Caco-2 (cell line): ENCODE results near the gene TRPM5. TPM values are rescaled to one million over a fixed set of nuclear protein-coding genes. Genes with fewer than 3 reads are reported as not detected.
A peak's percentile ranks its signal among the peaks of the same experiment; 100 is the strongest.

Experiments
- BruUV-seq: library from RNA; stranded (reverse); fragments of 400-500 nt; replicated peaks from 2 replicates; lab custom pipeline; 2021; lab: Mats Ljungman, UMichigan
- CTCF ChIA-PET: fragments of 300-600 bp; sonication (Branson Sonifier 250); formaldehyde crosslinking; loops from one replicate; lab custom pipeline; 2022; ENCODE audit warnings: antibody characterized with exemption; lab: Charles Lee
- POLR2A ChIA-PET: fragments of 300-600 bp; sonication (Branson Sonifier 250); formaldehyde crosslinking; loops from one replicate; lab custom pipeline; 2022; ENCODE audit warnings: antibody characterized with exemption; lab: Charles Lee
- DNase-seq, 2 experiments: peaks; one replicate each; pipeline versions ENCODE4 v3.0.0 to v3.0.0-alpha.2; 2020 to 2022
- H3K27me3 ChIP-seq: replicated peaks from 2 replicates; pipeline ENCODE4 v1.6.0; 2011; ENCODE audit warnings: low read length; ENCODE audit not compliant: control insufficient read depth, insufficient read depth
- H3K36me3 ChIP-seq: 2 replicates; pipeline ENCODE4 v1.5.1; 2011; ENCODE audit warnings: low read length; ENCODE audit not compliant: control insufficient read depth, insufficient read depth
- H3K4me1 ChIP-seq: fragments of 250-450 bp; sonication (Bioruptor Pico); 2 replicates; pipeline ENCODE4 v1.5.1; 2020; ENCODE audit warnings: mild to moderate bottlenecking
- H3K4me3 ChIP-seq: 2 replicates; pipeline ENCODE4 v1.5.1; 2011; ENCODE audit warnings: low read depth, mild to moderate bottlenecking, control low read depth, low read length
- H3K9me3 ChIP-seq: fragments of 250-450 bp; sonication (Bioruptor Pico); 2 replicates; pipeline ENCODE4 v1.5.1; 2020; ENCODE audit warnings: mild to moderate bottlenecking, moderate library complexity
- H3K27ac Mint-ChIP-seq: one replicate; pipeline ENCODE4 v1.8.0; 2022; ENCODE audit warnings: mixed read lengths; ENCODE audit not compliant: unreplicated experiment
- H3K27me3 Mint-ChIP-seq: one replicate; pipeline ENCODE4 v1.8.0; 2022; ENCODE audit warnings: mixed read lengths; ENCODE audit not compliant: insufficient read depth, unreplicated experiment
- H3K36me3 Mint-ChIP-seq: one replicate; pipeline ENCODE4 v1.8.0; 2022; ENCODE audit warnings: mild to moderate bottlenecking, mixed read lengths; ENCODE audit not compliant: insufficient read depth, unreplicated experiment
- H3K4me1 Mint-ChIP-seq: one replicate; pipeline ENCODE4 v1.8.0; 2022; ENCODE audit warnings: low read depth, mixed read lengths; ENCODE audit not compliant: unreplicated experiment
- H3K4me3 Mint-ChIP-seq: one replicate; pipeline ENCODE4 v1.8.0; 2022; ENCODE audit warnings: mild to moderate bottlenecking, moderate library complexity, mixed read lengths; ENCODE audit not compliant: unreplicated experiment
- H3K9me3 Mint-ChIP-seq: one replicate; pipeline ENCODE4 v1.8.0; 2022; ENCODE audit warnings: mixed read lengths; ENCODE audit not compliant: unreplicated experiment
- intact Hi-C: fragments of 100-400 bp; cut with micrococcal nuclease; formaldehyde crosslinking; loops from one replicate; pipeline ENCODE4 v1.10.0; 2022; ENCODE audit not compliant: unreplicated experiment
- total RNA-seq: library from RNA; stranded (reverse); gene quantifications from 2 replicates; pipeline ENCODE4 v1.2.3, GENCODE V29; 2022
- TF ChIP-seq, protein P1 (sequence below), 2 experiments: fragments of 200-600 bp in 1 of 2; IDR thresholded peaks; 1 replicate in 1 of 2; 2 replicates in 1 of 2; pipeline versions ENCODE4 v1.5.1 to v1.8.0; 2011 to 2022; ENCODE audit warnings: antibody characterized with exemption in 1 of 2, control low read depth in 1 of 2, inconsistent platforms in 1 of 2, low read depth in 1 of 2, low read length in 1 of 2, mild to moderate bottlenecking in 1 of 2, moderate library complexity in 1 of 2; ENCODE audit not compliant: insufficient read depth in 1 of 2, severe bottlenecking in 1 of 2, unreplicated experiment in 1 of 2

Gene TRPM5
- total RNA-seq, 1 experiment from 2014 or later: not detected

DNA sequence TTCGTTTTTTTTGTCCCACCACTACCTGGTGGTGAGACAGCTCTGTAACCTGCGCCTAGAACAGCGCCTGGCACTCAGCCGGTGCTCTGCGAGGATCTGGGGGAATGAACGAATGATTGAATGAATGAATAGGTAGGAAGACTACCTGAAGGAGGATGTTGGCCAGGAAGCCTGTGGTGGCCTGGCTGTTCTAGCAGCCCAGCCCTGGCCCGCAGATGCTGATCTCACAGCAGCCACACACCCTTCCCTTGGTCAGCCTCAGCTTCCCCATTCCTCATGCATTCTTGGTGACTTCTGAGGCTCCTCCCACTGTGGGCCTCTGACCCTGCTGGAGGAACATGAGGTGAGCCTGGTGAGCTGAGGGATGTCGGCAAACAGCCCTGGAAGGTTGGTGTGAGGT is 3.7 kb downstream of the TRPM5 start:
- TF ChIP-seq, protein P1, sequence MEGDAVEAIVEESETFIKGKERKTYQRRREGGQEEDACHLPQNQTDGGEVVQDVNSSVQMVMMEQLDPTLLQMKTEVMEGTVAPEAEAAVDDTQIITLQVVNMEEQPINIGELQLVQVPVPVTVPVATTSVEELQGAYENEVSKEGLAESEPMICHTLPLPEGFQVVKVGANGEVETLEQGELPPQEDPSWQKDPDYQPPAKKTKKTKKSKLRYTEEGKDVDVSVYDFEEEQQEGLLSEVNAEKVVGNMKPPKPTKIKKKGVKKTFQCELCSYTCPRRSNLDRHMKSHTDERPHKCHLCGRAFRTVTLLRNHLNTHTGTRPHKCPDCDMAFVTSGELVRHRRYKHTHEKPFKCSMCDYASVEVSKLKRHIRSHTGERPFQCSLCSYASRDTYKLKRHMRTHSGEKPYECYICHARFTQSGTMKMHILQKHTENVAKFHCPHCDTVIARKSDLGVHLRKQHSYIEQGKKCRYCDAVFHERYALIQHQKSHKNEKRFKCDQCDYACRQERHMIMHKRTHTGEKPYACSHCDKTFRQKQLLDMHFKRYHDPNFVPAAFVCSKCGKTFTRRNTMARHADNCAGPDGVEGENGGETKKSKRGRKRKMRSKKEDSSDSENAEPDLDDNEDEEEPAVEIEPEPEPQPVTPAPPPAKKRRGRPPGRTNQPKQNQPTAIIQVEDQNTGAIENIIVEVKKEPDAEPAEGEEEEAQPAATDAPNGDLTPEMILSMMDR (IDR thresholded peaks at IDR 0.05; ENCODE audit: insufficient read depth in 1 of 2, low read depth in 1 of 2, low read length in 1 of 2, severe bottlenecking in 1 of 2, unreplicated experiment in 1 of 2): no peak
- CTCF ChIA-PET: interaction anchor here (0.7 kb wide), 1 partner anchor 20 kb away, joined by 3 read pairs; no protein-coding TSS in a partner anchor
- peak in 1 of 2 experiments; percentile 24 for DNase-seq
- Mint-ChIP-seq H3K27ac (no peak overlapping the region), H3K27me3 (peaks cover 17% of the 10 kb centered on the region), H3K4me3 (no peak overlapping the region), H3K36me3 (no peaks in the 10 kb centered on the region), H3K4me1 (no peaks in the 10 kb centered on the region), H3K9me3 (no peaks in the 10 kb centered on the region)
- Histone ChIP-seq H3K4me3 (no peak overlapping the region), H3K36me3 (no peaks in the 10 kb centered on the region), H3K9me3 (no peaks in the 10 kb centered on the region), H3K4me1 (no peaks in the 10 kb centered on the region), H3K27me3 (0 out of 2 replicates have a peak, but pooled peaks cover 3% of the 10 kb centered on the region)
- intact Hi-C loops: no loop called here
- POLR2A ChIA-PET: no interaction called here
- no TSS peak for BruUV-seq

DNA sequence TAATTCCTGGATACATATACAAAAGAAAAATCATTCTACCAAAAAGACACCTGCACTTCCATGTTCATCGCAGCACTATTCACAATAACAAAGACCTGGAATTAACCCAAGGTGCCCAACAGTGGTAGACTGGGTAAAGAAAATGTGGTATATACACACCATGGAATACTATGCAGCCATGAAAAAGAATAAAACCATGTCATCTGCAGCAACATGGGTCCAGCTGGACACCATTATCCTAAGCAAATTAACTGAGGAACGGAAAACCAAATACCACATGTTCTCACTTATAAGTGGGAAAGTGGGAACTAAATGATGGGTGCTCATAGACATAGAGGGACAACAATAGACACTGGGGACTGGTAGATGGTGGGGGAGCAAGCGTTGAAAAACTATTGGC is 4.5 kb downstream of the TRPM5 start:
- no TSS peak for BruUV-seq
- H3K36me3 ChIP-seq: no peaks in the 10 kb centered on the region
- no peaks in the 10 kb centered on the region for H3K36me3 Mint-ChIP-seq
- no peaks in the 10 kb centered on the region for H3K4me1 ChIP-seq
- H3K27ac Mint-ChIP-seq: no peak overlapping the region
- H3K4me3 ChIP-seq: no peak overlapping the region
- peaks cover 14% of the 10 kb centered on the region for H3K27me3 Mint-ChIP-seq
- CTCF ChIA-PET: no interaction called here
- no peak for DNase-seq
- H3K9me3 Mint-ChIP-seq: no peaks in the 10 kb centered on the region
- no peaks in the 10 kb centered on the region for H3K27me3 ChIP-seq
- H3K9me3 ChIP-seq: no peaks in the 10 kb centered on the region
- POLR2A ChIA-PET: no interaction called here
- H3K4me3 Mint-ChIP-seq: no peak overlapping the region
- intact Hi-C loops: no loop called here
- no peaks in the 10 kb centered on the region for H3K4me1 Mint-ChIP-seq
- TF ChIP-seq, protein P1 (IDR thresholded peaks at IDR 0.05; ENCODE audit: insufficient read depth in 1 of 2, low read depth in 1 of 2, low read length in 1 of 2, severe bottlenecking in 1 of 2, unreplicated experiment in 1 of 2): no peak

DNA sequence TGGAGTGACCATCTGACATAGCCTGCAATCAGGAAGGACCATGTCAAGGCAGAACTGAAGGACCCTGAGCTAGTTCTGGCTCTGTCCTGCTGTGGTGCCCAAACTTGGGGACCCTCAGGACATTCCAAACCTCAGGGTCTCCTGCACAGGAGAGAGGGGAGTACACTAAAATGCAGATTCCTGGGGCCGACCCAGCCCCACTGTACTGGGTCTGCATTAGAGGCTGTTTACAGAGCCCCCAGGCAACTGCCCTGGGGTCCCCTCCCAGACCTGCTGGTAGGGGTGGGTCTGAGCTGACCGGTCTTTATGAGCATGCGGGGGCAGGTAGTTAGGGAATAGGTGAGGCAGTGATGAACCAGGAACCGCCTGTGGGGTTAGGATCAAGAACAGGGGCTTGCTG is 6.8 kb downstream of the TRPM5 start:
- Histone ChIP-seq H3K9me3 (no peaks in the 10 kb centered on the region), H3K36me3 (no peaks in the 10 kb centered on the region), H3K27me3 (no peaks in the 10 kb centered on the region), H3K4me3 (no peak overlapping the region), H3K4me1 (no peaks in the 10 kb centered on the region)
- Mint-ChIP-seq H3K27ac (no peak overlapping the region), H3K9me3 (no peaks in the 10 kb centered on the region), H3K4me3 (no peak overlapping the region), H3K4me1 (no peaks in the 10 kb centered on the region), H3K27me3 (peaks cover 6% of the 10 kb centered on the region), H3K36me3 (no peaks in the 10 kb centered on the region)
- intact Hi-C loops: no loop called here
- no peak for DNase-seq
- POLR2A ChIA-PET: no interaction called here
- TF ChIP-seq, protein P1 (IDR thresholded peaks at IDR 0.05; ENCODE audit: insufficient read depth in 1 of 2, low read depth in 1 of 2, low read length in 1 of 2, severe bottlenecking in 1 of 2, unreplicated experiment in 1 of 2): no peak
- BruUV-seq: no TSS peak
- CTCF ChIA-PET: no interaction called here
